Measurements from ENCODE around the gene TAF10.

Gene TAF10

GRCh38 chr11:6612213-6613041 lies at the start of gene TAF10:
TAF10 (minus strand) TSS chr11:6612216; CDS start chr11:6612189, 27 bp downstream.
- in situ Hi-C loops (cut with HindIII; ENCODE audit: low sequenced_read_pairs), result loop anchor here (10.0 kb wide), 1 partner anchor 208 kb away; no protein-coding TSS in a partner anchor

- in situ Hi-C loops (cut with HindIII; ENCODE audit: low sequenced_read_pairs), result no loop called here
Observed at GRCh38 chr11:6660712-6661111, 48.7 kb upstream of the TAF10 start.

- in situ Hi-C loops (cut with HindIII; ENCODE audit: low sequenced_read_pairs), result no loop called here
Observed at GRCh38 chr11:6658647-6659046, 46.6 kb upstream of the TAF10 start.

- in situ Hi-C loops (cut with HindIII; ENCODE audit: low sequenced_read_pairs), result no loop called here
Observed at GRCh38 chr11:6657346-6657745, 45.3 kb upstream of the TAF10 start.

- in situ Hi-C loops (cut with HindIII; ENCODE audit: low sequenced_read_pairs), result no loop called here
Observed at GRCh38 chr11:6656936-6657335, 44.9 kb upstream of the TAF10 start.

- in situ Hi-C loops (cut with HindIII; ENCODE audit: low sequenced_read_pairs), result no loop called here
Observed at GRCh38 chr11:6656584-6656915, 44.5 kb upstream of the TAF10 start.

- in situ Hi-C loops (cut with HindIII; ENCODE audit: low sequenced_read_pairs), result no loop called here
Observed at GRCh38 chr11:6655790-6656583, 44.0 kb upstream of the TAF10 start, which contains the start of gene DCHS1. DCHS1 (minus strand) TSS chr11:6655809; CDS start chr11:6641613, 14,196 bp downstream.

- in situ Hi-C loops (cut with HindIII; ENCODE audit: low sequenced_read_pairs), result no loop called here
Observed at GRCh38 chr11:6655020-6655789, 43.2 kb upstream of the TAF10 start.

GRCh38 chr11:6654281-6655019 lies 42.4 kb upstream of the TAF10 start:
- in situ Hi-C loops (cut with HindIII; ENCODE audit: low sequenced_read_pairs), result no loop called here

GRCh38 chr11:6653656-6654055 lies 41.6 kb upstream of the TAF10 start:
- in situ Hi-C loops (cut with HindIII; ENCODE audit: low sequenced_read_pairs), result no loop called here

GRCh38 chr11:6653097-6653496 lies 41.1 kb upstream of the TAF10 start:
- in situ Hi-C loops (cut with HindIII; ENCODE audit: low sequenced_read_pairs), result no loop called here

- in situ Hi-C loops (cut with HindIII; ENCODE audit: low sequenced_read_pairs), result no loop called here
Observed at GRCh38 chr11:6652182-6652581, 40.2 kb upstream of the TAF10 start.

GRCh38 chr11:6650980-6651379 lies 39.0 kb upstream of the TAF10 start:
- in situ Hi-C loops (cut with HindIII; ENCODE audit: low sequenced_read_pairs), result no loop called here

- in situ Hi-C loops (cut with HindIII; ENCODE audit: low sequenced_read_pairs), result no loop called here
Observed at GRCh38 chr11:6650104-6650503, 38.1 kb upstream of the TAF10 start.

GRCh38 chr11:6648501-6648900 lies 36.5 kb upstream of the TAF10 start:
- in situ Hi-C loops (cut with HindIII; ENCODE audit: low sequenced_read_pairs), result no loop called here

GRCh38 chr11:6647836-6648235 lies 35.8 kb upstream of the TAF10 start:
- in situ Hi-C loops (cut with HindIII; ENCODE audit: low sequenced_read_pairs), result no loop called here

- in situ Hi-C loops (cut with HindIII; ENCODE audit: low sequenced_read_pairs), result no loop called here
Observed at GRCh38 chr11:6646918-6647679, 35.1 kb upstream of the TAF10 start.

GRCh38 chr11:6646576-6646917 lies 34.5 kb upstream of the TAF10 start:
- in situ Hi-C loops (cut with HindIII; ENCODE audit: low sequenced_read_pairs), result no loop called here

- in situ Hi-C loops (cut with HindIII; ENCODE audit: low sequenced_read_pairs), result no loop called here
Observed at GRCh38 chr11:6646071-6646470, 34.1 kb upstream of the TAF10 start.

GRCh38 chr11:6642957-6643356 lies 30.9 kb upstream of the TAF10 start:
- in situ Hi-C loops (cut with HindIII; ENCODE audit: low sequenced_read_pairs), result no loop called here

Data from DLD1 (cell line).